ENCODE results near the gene XAB2.
A peak's percentile ranks its signal among the peaks of the same experiment; 100 is the strongest.

The XAB2 gene

GRCh38 chr19:7618771-7619510 lies 10.4 kb downstream of the XAB2 start:
- no peak overlapping the region for H3K4me3 ChIP-seq (ENCODE audit: low read length)
- DNase-seq (ENCODE audit: low read depth, low spot score): no peak

GRCh38 chr19:7618348-7618747 lies 11.0 kb downstream of the XAB2 start:
- no peak for DNase-seq (ENCODE audit: low read depth, low spot score)
- no peak overlapping the region for H3K4me3 ChIP-seq (ENCODE audit: low read length)

GRCh38 chr19:7617735-7618134 lies 11.6 kb downstream of the XAB2 start:
- no peak for DNase-seq (ENCODE audit: low read depth, low spot score)
- H3K4me3 ChIP-seq (ENCODE audit: low read length): no peak overlapping the region

- no peak overlapping the region for H3K4me3 ChIP-seq (ENCODE audit: low read length)
- no peak for DNase-seq (ENCODE audit: low read depth, low spot score)
Measured at GRCh38 chr19:7617172-7617571, 12.2 kb downstream of the XAB2 start.

GRCh38 chr19:7614859-7615741 lies 14.2 kb downstream of the XAB2 start:
- DNase-seq (ENCODE audit: low read depth, low spot score): no peak
- no peak overlapping the region for H3K4me3 ChIP-seq (ENCODE audit: low read length)

DNA sequence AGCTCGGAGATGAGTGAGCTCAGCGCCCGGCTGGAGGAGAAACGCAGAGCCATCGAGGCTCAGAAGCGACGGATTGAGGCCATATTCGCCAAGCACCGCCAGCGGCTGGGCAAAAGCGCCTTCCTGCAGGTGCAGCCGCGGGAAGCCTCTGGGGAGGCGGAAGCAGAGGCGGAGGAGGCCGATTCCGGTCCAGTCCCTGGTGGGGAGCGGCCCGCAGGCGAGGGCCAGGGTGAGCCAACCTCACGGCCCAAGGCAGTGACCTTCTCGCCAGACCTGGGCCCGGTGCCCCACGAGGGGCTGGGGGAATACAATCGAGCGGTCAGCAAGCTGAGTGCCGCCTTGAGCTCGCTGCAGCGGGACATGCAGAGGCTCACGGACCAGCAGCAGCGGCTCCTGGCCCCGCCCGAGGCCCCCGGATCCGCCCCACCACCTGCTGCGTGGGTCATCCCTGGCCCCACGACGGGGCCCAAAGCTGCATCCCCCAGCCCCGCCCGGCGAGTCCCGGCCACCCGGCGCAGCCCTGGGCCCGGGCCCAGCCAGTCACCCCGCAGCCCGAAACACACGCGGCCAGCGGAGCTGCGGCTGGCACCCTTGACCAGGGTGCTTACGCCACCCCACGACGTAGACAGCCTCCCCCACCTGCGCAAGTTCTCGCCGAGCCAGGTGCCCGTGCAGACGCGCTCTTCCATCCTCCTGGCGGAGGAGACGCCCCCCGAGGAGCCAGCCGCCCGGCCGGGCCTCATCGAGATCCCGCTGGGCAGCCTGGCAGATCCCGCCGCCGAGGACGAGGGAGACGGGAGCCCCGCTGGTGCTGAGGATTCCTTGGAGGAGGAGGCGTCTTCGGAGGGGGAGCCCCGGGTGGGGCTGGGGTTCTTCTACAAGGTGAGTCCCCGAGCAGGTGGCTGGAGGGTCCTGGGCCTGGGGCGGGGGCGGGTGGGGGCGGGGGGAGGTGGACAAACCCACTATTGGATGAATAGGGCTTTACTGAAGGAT lies 16.8 kb downstream of the XAB2 start:
- H3K4me3 ChIP-seq (ENCODE audit: low read length): no peak overlapping the region
- no peak for DNase-seq (ENCODE audit: low read depth, low spot score)

- no peak for DNase-seq (ENCODE audit: low read depth, low spot score)
- H3K4me3 ChIP-seq (ENCODE audit: low read length): no peak overlapping the region
Measured at GRCh38 chr19:7611541-7612279, 17.6 kb downstream of the XAB2 start.

DNA sequence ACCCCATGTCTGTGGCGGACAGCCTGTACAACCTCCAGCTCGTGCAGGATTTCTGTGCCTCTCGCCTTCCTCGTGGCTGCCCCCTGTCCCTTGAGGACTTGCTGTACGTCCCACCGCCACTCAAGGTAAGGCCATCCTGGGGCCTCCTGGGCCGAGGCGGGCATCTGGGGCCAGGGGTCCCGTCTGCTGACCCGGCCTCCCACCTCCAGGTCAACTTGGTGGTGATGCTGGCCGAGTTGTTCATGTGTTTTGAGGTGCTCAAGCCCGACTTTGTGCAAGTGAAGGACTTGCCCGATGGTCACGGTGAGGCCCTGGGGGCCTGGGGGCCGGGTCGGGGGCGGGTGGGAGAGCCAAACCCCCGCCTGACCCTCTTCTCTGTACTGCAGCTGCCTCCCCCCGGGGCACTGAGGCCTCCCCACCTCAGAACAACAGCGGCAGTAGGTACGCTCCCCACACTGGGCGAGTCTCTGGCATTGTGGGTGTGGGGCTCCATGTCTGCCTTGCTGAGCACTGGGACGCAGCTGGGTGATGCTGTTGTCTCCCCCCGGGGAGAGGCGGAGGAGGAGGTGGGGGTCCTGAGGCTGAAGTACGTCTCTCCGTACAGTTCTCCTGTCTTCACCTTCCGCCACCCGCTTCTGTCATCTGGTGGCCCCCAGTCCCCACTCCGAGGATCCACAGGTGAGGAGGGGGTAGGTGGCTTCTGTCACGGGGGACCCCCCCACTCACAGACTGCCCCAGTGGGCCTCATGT lies 18.7 kb downstream of the XAB2 start:
- no peak overlapping the region for H3K4me3 ChIP-seq (ENCODE audit: low read length)
- no peak for DNase-seq (ENCODE audit: low read depth, low spot score)

DNA sequence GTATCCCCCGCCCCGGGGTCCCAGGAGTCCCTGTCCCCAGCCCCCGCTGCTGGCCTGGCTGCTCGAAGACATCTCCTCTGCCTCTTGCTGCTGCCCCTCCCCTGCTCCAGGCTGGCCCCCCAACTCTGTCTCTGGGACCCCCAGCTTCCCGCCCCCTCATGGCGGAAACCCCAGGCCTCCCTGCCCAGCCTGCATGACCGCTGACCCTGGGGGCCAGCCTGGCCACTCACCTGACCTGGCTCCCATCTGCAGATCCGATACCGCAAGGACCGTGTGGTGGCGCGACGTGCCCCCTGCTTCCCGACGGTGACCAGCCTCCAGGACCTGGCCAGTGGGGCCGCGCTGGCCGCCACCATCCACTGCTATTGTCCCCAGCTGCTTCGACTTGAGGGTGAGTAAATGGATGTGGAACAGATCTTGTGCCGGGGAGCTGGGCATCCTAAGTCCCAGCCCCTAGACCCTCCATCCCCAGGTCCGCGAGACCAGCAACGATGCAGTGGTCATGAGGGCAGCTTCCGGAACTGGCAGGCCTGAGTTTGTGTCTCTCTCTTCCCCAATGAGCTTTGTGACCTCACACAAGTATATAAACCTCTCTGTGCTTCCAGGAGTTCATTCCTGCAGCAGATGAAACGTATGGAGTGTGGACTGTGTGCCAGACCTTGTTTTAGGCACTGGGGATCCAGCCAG lies 21.3 kb downstream of the XAB2 start:
- DNase-seq (ENCODE audit: low read depth, low spot score): no peak
- H3K4me3 ChIP-seq (ENCODE audit: low read length): no peak overlapping the region

- no peak overlapping the region for H3K4me3 ChIP-seq (ENCODE audit: low read length)
- DNase-seq (ENCODE audit: low read depth, low spot score): no peak
Measured at GRCh38 chr19:7607212-7607873, 22.0 kb downstream of the XAB2 start.

GRCh38 chr19:7606289-7606688 lies 23.1 kb downstream of the XAB2 start:
- no peak for DNase-seq (ENCODE audit: low read depth, low spot score)
- H3K4me3 ChIP-seq (ENCODE audit: low read length): no peak overlapping the region

GRCh38 chr19:7605490-7606222 lies 23.7 kb downstream of the XAB2 start:
- H3K4me3 ChIP-seq (ENCODE audit: low read length): no peak overlapping the region
- DNase-seq (ENCODE audit: low read depth, low spot score): peak; percentile 65

DNA sequence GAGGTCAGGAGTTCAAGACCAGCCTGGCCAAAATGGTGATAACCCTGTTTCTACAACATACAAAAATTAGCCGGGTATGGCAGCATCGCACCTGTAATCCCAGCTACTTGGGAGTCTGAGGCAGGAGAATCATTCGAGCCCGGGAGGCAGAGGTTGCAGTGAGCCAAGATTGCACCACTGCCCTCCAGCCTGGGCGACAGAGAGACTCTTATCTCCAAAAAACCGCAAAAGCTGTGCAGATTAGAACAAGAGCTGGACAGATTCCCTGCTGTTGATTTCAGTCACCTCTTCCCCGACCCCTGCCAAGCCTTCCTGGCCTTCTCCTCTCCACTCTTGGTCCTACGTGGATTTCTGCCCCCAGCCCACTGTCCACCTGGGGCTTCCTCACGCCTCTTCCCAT lies 25.4 kb downstream of the XAB2 start:
- no peak overlapping the region for H3K4me3 ChIP-seq (ENCODE audit: low read length)
- no peak for DNase-seq (ENCODE audit: low read depth, low spot score)

DNA sequence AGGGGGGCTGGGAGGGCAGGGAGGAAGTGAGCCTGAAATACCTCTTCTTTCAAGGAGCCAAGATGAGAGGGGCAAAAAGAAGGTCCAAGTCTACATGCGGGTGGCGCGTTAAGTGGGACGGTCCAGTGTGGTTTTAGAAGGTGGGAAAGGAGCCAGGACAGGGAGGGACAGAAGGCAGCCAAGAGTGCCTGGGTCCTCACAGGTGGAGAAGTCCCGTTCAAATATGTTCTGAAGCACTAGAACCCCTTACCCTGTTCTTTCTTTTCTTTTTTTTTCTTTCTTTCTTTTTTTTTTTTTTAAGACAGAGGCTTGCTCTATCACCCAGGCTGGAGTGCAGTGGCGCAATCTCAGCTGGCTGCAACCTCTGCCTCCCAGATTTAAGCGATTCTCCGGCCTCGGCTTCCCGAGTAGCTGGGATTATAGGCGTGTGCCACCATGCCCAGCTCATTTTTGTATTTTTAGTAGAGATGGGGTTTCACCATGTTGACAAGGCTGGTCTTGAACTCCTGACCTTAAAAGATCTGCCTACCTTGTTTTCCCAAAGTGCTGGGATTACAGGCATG lies 26.3 kb downstream of the XAB2 start:
- no peak for DNase-seq (ENCODE audit: low read depth, low spot score)

DNA sequence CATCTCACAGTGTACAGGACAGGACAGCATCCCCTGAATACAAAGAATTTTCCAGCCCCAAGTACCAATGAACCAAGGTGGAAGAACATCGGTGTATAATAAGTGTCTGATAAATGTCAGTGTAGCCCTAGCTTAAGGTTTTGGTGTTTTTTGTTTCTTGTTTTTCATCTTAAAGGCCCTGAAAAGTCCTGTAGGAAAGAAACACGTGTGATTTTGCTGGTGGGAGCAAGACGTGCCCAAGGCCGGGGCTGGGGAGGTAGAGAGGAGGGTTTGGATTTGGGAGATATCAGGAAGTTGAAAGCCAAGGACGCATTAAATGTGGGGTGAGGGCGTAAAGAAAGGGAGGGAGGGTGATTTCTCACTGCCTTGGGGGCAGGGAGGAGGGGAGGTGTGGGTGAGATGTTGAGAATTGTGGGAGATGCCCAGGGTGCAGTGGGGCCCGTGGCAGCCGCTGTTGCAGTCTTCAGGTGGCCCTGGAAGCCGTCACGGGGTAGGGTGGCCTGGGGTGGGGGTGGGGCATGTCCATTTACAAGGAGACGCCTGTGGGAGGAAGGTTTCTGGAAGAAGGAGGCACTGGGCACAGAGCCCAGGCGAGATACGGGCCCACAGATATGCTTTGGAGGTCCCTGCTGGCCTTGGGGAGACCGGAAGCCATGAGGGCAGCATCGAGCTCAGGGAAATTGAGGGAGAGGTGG lies 27.0 kb downstream of the XAB2 start:
- no peak for DNase-seq (ENCODE audit: low read depth, low spot score)
- no peak overlapping the region for H3K4me3 ChIP-seq (ENCODE audit: low read length)

More for the DNA sequence above, 26.3 kb downstream of the XAB2 start:
- no peak overlapping the region for H3K4me3 ChIP-seq (ENCODE audit: low read length)
